ENCODE results near the gene TEC. TPM values are rescaled to one million over a fixed set of nuclear protein-coding genes. Genes with fewer than 3 reads are reported as not detected.
"Not testable (repeated sequence)": the region's sequence is repeated elsewhere in the genome, so short reads cannot be mapped to it uniquely, and the experiment has no call there.

The TEC gene
- total and polyA plus RNA-seq, 2 experiments from 2014 or later: 3.2 to 4.0 TPM

DNA sequence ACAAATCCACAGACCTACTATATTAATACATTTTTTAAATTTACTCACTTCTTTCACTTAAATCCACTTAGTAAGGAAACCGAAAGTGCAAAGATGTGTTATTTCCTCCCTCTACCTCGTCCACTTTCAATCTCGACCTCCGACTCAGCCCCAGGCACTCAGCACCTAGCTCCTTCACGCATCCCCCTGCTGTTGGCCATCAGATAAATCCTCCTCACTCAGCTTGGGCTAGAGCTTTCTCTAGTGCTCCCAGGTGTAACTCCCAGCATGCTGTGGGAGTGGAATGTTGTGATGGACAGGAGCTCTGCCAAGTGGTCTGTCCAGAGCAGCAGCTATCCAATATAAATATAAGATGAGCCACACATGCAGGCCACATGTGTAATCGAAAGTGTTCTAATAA lies 26.7 kb upstream of the TEC start:
- TF ChIP-seq, protein P1, sequence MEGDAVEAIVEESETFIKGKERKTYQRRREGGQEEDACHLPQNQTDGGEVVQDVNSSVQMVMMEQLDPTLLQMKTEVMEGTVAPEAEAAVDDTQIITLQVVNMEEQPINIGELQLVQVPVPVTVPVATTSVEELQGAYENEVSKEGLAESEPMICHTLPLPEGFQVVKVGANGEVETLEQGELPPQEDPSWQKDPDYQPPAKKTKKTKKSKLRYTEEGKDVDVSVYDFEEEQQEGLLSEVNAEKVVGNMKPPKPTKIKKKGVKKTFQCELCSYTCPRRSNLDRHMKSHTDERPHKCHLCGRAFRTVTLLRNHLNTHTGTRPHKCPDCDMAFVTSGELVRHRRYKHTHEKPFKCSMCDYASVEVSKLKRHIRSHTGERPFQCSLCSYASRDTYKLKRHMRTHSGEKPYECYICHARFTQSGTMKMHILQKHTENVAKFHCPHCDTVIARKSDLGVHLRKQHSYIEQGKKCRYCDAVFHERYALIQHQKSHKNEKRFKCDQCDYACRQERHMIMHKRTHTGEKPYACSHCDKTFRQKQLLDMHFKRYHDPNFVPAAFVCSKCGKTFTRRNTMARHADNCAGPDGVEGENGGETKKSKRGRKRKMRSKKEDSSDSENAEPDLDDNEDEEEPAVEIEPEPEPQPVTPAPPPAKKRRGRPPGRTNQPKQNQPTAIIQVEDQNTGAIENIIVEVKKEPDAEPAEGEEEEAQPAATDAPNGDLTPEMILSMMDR (IDR thresholded peaks at IDR 0.05; ENCODE audit: low read depth, low read length): no peak
- no peak overlapping the region for H3K4me3 ChIP-seq
- no peak overlapping the region for H3K27ac ChIP-seq
- no peaks in the 10 kb centered on the region for H3K27me3 ChIP-seq
- no peaks in the 10 kb centered on the region for H3K36me3 ChIP-seq
- no peak for DNase-seq (ENCODE audit: low read depth in 1 of 2, low spot score in 1 of 2)
- H3K9me3 ChIP-seq (ENCODE audit: low read depth): no peaks in the 10 kb centered on the region
- no peaks in the 10 kb centered on the region for H3K4me1 ChIP-seq (ENCODE audit: low read depth)

DNA sequence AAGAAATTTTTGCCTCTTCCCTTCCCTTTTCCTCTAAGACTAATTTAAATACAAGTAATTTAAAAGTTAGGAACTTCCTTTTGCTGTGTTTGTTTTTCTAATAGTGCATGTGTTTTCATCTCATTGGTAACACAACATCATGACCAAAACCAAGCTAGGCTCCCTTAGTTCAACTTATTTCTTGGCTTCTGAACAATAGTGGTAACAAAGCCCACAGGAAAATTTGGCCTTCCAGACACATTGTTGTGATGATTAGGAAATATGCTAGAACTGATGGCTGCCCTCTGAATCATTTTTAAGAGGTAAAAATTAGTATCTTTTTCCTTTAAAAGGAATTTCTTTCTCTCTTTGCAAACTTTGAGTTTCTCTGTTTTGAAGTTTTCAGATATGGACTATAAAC lies 25.5 kb upstream of the TEC start:
- peak in 1 of 2 donors; percentile 40 for DNase-seq (ENCODE audit: low read depth in 1 of 2, low spot score in 1 of 2)
- Histone ChIP-seq H3K27ac (no peak overlapping the region), H3K9me3 (ENCODE audit: low read depth) (no peaks in the 10 kb centered on the region), H3K4me1 (ENCODE audit: low read depth) (no peaks in the 10 kb centered on the region), H3K27me3 (no peaks in the 10 kb centered on the region), H3K4me3 (no peak overlapping the region), H3K36me3 (no peaks in the 10 kb centered on the region)
- TF ChIP-seq, protein P1 (IDR thresholded peaks at IDR 0.05; ENCODE audit: low read depth, low read length): no peak

DNA sequence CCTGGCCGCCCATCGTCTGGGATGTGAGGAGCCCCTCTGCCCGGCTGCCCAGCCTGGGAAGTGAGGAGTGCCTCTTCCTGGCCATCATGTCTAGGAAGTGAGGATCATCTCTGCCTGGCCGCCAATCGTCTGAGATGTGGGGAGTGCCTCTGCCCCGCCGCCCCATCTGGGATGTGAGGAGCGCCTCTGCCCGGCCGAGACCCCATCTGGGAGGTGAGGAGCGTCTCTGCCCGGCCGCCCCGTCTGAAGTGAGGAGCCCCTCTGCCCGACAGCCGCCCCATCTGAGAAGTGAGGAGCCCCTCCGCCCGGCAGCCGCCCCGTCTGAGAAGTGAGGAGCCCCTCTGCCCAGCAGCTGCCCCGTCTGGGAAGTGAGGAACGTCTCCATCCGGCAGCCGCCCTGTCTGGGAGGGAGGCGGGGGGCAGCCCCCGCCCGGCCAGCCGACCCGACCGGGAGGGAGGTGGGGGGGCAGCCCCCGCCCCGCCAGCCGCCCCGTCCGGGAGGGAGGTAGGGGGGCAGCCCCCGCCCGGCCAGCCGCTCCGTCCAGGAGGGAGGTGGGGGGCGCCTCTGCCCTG lies 22.7 kb upstream of the TEC start:
- not testable (repeated sequence) for DNase-seq (ENCODE audit: low read depth in 1 of 2, low spot score in 1 of 2); H3K36me3 ChIP-seq; H3K9me3 ChIP-seq (ENCODE audit: low read depth); H3K4me3 ChIP-seq; H3K4me1 ChIP-seq (ENCODE audit: low read depth); H3K27me3 ChIP-seq; H3K27ac ChIP-seq

DNA sequence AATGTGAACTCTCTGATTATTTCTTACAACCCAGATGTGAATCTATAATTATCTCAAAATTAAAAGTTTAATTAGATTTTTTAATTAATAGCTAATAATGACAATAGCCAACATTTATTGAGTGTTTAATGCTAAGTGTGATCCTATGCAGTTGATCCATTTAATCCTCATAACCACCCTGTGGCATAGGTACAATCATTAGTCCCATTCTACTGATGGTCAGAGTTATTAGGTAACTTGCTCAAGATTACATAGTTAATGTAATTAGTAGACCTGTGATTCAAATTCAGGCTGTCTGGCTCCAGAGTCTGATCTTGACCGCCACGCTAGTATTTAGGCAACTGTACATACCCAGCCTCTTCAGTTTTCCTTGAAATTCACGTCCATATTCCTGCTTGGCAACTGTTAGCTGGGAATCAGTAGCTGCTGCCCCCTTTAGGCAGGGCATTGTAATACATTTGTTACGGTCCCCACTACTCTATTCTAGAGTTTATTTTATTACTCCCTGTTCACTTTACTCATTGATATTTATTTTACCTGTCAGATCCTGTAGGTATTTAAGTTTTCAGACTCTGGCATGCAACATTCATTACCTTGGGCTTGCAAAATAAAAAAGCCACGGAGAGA lies 20.6 kb upstream of the TEC start:
- peak; percentile 13 to 33 for DNase-seq (ENCODE audit: low read depth in 1 of 2, low spot score in 1 of 2)

DNA sequence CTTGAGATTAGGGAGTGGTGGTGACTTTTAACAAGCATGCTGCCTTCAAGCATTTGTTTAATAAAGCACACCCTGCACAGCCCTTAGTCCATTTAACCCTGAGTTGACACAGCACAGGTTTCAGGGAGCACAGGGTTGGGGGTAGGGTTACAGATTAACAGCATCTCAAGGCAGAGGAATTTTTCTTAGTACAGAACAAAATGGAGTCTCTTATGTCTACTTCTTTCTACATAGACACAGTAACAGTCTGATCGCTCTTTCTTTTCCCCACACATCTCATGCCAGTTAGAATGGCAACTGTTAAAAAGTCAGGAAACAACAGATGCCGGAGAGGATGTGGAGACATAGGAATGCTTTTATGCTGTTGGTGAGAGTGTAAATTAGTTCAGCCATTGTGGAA lies 16.4 kb upstream of the TEC start:
- H3K27ac ChIP-seq; DNase-seq (ENCODE audit: low read depth in 1 of 2, low spot score in 1 of 2); H3K36me3 ChIP-seq; H3K4me3 ChIP-seq; H3K27me3 ChIP-seq; H3K9me3 ChIP-seq (ENCODE audit: low read depth); H3K4me1 ChIP-seq (ENCODE audit: low read depth): not testable (repeated sequence)

More for the DNA sequence above, 20.6 kb upstream of the TEC start:
- TF ChIP-seq, protein P1 (IDR thresholded peaks at IDR 0.05; ENCODE audit: low read depth, low read length): peak; percentile 60
- Histone ChIP-seq H3K36me3 (no peaks in the 10 kb centered on the region), H3K27ac (no peak overlapping the region), H3K4me3 (no peak overlapping the region), H3K9me3 (ENCODE audit: low read depth) (no peaks in the 10 kb centered on the region), H3K27me3 (no peaks in the 10 kb centered on the region), H3K4me1 (ENCODE audit: low read depth) (no peaks in the 10 kb centered on the region)

DNA sequence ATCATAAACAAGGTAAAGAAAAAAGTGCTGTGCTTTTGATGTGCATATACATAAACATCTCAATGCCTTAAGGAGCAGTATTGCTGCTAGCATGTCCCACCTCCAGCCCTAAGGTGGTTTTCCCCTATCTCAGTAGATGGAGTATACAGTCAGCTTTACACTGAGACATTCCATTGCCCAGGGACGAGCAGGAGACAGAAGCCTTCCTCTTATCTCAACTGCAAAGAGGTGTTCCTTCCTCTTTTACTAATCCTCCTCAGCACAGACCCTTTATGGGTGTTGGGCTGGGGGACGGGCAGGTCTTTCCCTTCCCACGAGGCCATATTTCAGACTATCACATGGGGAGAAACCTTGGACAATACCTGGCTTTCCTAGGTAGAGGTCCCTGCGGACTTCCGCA lies 16.0 kb upstream of the TEC start:
- H3K36me3 ChIP-seq; H3K27me3 ChIP-seq; H3K4me1 ChIP-seq (ENCODE audit: low read depth); H3K27ac ChIP-seq; H3K4me3 ChIP-seq; H3K9me3 ChIP-seq (ENCODE audit: low read depth); DNase-seq (ENCODE audit: low read depth in 1 of 2, low spot score in 1 of 2): not testable (repeated sequence)

DNA sequence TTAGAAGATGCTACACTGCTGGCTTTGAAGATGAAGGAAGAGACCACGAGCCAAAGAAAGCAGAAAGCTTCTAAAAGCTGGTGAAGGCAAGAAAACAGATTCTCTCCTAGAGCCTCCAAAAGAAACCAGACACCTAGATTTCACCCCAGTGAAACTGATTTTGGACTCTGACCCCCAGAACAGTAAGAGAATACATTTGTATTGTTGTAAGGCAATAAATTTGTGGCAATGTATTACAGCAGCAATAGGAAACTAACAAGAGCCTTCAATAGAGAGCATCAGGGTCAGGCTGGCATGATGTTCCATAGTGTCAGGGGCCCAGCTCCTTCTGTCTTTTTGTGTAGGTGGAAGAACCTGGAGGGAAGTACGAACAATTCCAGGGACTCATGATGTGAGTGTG lies 6.0 kb upstream of the TEC start:
- no peak overlapping the region for H3K27ac ChIP-seq
- no peaks in the 10 kb centered on the region for H3K36me3 ChIP-seq
- no peaks in the 10 kb centered on the region for H3K9me3 ChIP-seq (ENCODE audit: low read depth)
- TF ChIP-seq, protein P1 (IDR thresholded peaks at IDR 0.05; ENCODE audit: low read depth, low read length): no peak
- H3K27me3 ChIP-seq: no peaks in the 10 kb centered on the region
- DNase-seq (ENCODE audit: low read depth in 1 of 2, low spot score in 1 of 2): no peak
- no peak overlapping the region for H3K4me3 ChIP-seq
- H3K4me1 ChIP-seq (ENCODE audit: low read depth): no peaks in the 10 kb centered on the region
